H1 (cell line): Measurements from ENCODE around the gene SGMS1. TPM values are rescaled to one million over a fixed set of nuclear protein-coding genes. Genes with fewer than 3 reads are reported as not detected.

Experiments
- RFX5 ChIP-seq: IDR thresholded peaks from 2 replicates; pipeline ENCODE4 v1.6.1; 2011; ENCODE audit warnings: low read depth, low read length, improper control_type of control experiment, borderline replicate concordance
- RNF2 ChIP-seq: fragments of 200-900, 300-1000 bp; sonication (generic); IDR thresholded peaks from 2 replicates; pipeline ENCODE4 v1.7.1; 2016; ENCODE audit warnings: borderline replicate concordance, low read depth, mild to moderate bottlenecking, antibody characterized with exemption, low read length; ENCODE audit not compliant: poor library complexity, severe bottlenecking; ENCODE audit errors: missing control alignments
- TEAD4 ChIP-seq: IDR thresholded peaks from 2 replicates; pipeline ENCODE4 v1.6.1; 2012; ENCODE audit warnings: low read depth, low read length, inconsistent platforms, mixed read lengths
- polyA plus RNA-seq, 7 experiments: library from polyadenylated mRNA; depleted of rRNA in 3 of 7; stranded (reverse) in 5 of 7; unstranded in 2 of 7; fragments of >200 nt in 5 of 7; fragments of 200-250 nt in 2 of 7; gene quantifications; 1 replicate in 5 of 7; 2 replicates in 1 of 7; 4 replicates in 1 of 7; pipeline versions ENCODE4 v1.2.1 to v1.2.3, GENCODE V29; 2011 to 2013; ENCODE audit warnings: missing spikeins in 2 of 7, mixed read lengths in 2 of 7
- total RNA-seq: library from RNA; stranded (reverse); fragmentation: NEBNext Ultra II Directional; extraction: Animal tissue kit (Norgen Biotek cat#: 25700); gene quantifications from 2 replicates; pipeline ENCODE4 v1.2.1, GENCODE V29; 2021

The SGMS1 gene
- total and polyA plus RNA-seq, 2 of the 8 experiments (the other 6 are each of a cell fraction or from before 2014, with no cell fraction given): 6.0 to 15.6 TPM

GRCh38 chr10:50471583-50471975 lies 152.2 kb downstream of the SGMS1 start (continued):
- TF ChIP-seq TEAD4 (no peak), RFX5 (no peak), RNF2 (no peak)
